Activated B cell treated with CpG ODN at 0.5 μM for 24 hours (primary cell): ENCODE results near the gene PCSK5. TPM values are rescaled to one million over a fixed set of nuclear protein-coding genes. Genes with fewer than 3 reads are reported as not detected.

Source experiments
- ATAC-seq: fragments of 200-7000 bp; cut with Tn5 transposase; one replicate; pipeline ENCODE4 v1.10.0; 2021; ENCODE audit warnings: low read depth, mild to moderate bottlenecking, moderate library complexity
- CTCF ChIA-PET: fragments of 350-600 bp; sonication (Branson Sonifier 250); formaldehyde crosslinking; loops from one replicate; lab custom pipeline; 2021; ENCODE audit warnings: antibody characterized with exemption; lab: Charles Lee
- POLR2A ChIA-PET: fragments of 350-600 bp; sonication (Branson Sonifier 250); formaldehyde crosslinking; loops from one replicate; lab custom pipeline; 2021; ENCODE audit warnings: antibody characterized with exemption; lab: Charles Lee
- DNase-seq: peaks from one replicate; pipeline ENCODE4 v3.0.0; 2022
- H3K27ac Mint-ChIP-seq: one replicate; pipeline ENCODE4 v1.8.0; 2020; ENCODE audit warnings: mixed read lengths
- H3K27me3 Mint-ChIP-seq: one replicate; pipeline ENCODE4 v1.8.0; 2021; ENCODE audit warnings: mixed read lengths
- H3K36me3 Mint-ChIP-seq: one replicate; pipeline ENCODE4 v1.8.0; 2021; ENCODE audit warnings: low read depth, mixed read lengths
- H3K4me1 Mint-ChIP-seq: one replicate; pipeline ENCODE4 v1.8.0; 2021; ENCODE audit warnings: mixed read lengths
- H3K4me3 Mint-ChIP-seq: one replicate; pipeline ENCODE4 v1.8.0; 2020; ENCODE audit warnings: mild to moderate bottlenecking, mixed read lengths
- H3K9me3 Mint-ChIP-seq: one replicate; pipeline ENCODE4 v1.8.0; 2020; ENCODE audit warnings: mixed read lengths
- intact Hi-C: fragments of 100-400 bp; cut with micrococcal nuclease; formaldehyde crosslinking; loops from one replicate; pipeline ENCODE4 v1.15.1; 2024
- total RNA-seq: library from RNA; stranded (reverse); gene quantifications from 2 replicates; pipeline ENCODE4 v1.2.3, GENCODE V29; 2022
- TF ChIP-seq, protein P1 (sequence below): fragments of 200-600 bp; IDR thresholded peaks from one replicate; pipeline ENCODE4 v1.8.0; 2022; ENCODE audit warnings: antibody characterized with exemption, mild to moderate bottlenecking

Gene PCSK5
- total RNA-seq, 1 donor from 2014 or later, result not detected

GRCh38 chr9:75914883-75915452 is 24.5 kb downstream of the PCSK5 start:
- no peaks in the 10 kb centered on the region for H3K36me3 Mint-ChIP-seq
- ChIA-PET POLR2A (no interaction called here), CTCF (no interaction called here)
- no peaks in the 10 kb centered on the region for H3K9me3 Mint-ChIP-seq
- TF ChIP-seq, protein P1, sequence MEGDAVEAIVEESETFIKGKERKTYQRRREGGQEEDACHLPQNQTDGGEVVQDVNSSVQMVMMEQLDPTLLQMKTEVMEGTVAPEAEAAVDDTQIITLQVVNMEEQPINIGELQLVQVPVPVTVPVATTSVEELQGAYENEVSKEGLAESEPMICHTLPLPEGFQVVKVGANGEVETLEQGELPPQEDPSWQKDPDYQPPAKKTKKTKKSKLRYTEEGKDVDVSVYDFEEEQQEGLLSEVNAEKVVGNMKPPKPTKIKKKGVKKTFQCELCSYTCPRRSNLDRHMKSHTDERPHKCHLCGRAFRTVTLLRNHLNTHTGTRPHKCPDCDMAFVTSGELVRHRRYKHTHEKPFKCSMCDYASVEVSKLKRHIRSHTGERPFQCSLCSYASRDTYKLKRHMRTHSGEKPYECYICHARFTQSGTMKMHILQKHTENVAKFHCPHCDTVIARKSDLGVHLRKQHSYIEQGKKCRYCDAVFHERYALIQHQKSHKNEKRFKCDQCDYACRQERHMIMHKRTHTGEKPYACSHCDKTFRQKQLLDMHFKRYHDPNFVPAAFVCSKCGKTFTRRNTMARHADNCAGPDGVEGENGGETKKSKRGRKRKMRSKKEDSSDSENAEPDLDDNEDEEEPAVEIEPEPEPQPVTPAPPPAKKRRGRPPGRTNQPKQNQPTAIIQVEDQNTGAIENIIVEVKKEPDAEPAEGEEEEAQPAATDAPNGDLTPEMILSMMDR, result no peak
- H3K4me3 Mint-ChIP-seq, result no peak overlapping the region
- no peaks in the 10 kb centered on the region for H3K27me3 Mint-ChIP-seq
- no peak overlapping the region for H3K27ac Mint-ChIP-seq
- H3K4me1 Mint-ChIP-seq, result no peaks in the 10 kb centered on the region
- DNase-seq, result no peak
- no peak for ATAC-seq
- intact Hi-C loops, result no loop called here

- ATAC-seq, result no peak
- Mint-ChIP-seq H3K4me1 (no peaks in the 10 kb centered on the region), H3K27me3 (no peaks in the 10 kb centered on the region), H3K9me3 (no peaks in the 10 kb centered on the region), H3K36me3 (no peaks in the 10 kb centered on the region), H3K4me3 (no peak overlapping the region), H3K27ac (no peak overlapping the region)
- ChIA-PET POLR2A (no interaction called here), CTCF (no interaction called here)
- TF ChIP-seq, protein P1, result no peak
- DNase-seq, result no peak
- intact Hi-C loops, result no loop called here
These were observed 27.7 kb downstream of the PCSK5 start for GRCh38 chr9:75918154-75918553.

GRCh38 chr9:75918909-75919308 is 28.4 kb downstream of the PCSK5 start:
- H3K36me3 Mint-ChIP-seq, result no peaks in the 10 kb centered on the region
- ChIA-PET POLR2A (no interaction called here), CTCF (interaction anchor here (0.6 kb wide), 1 partner anchor 50 kb away, joined by 3 read pairs; no protein-coding TSS in a partner anchor)
- H3K27me3 Mint-ChIP-seq, result no peaks in the 10 kb centered on the region
- H3K27ac Mint-ChIP-seq, result no peak overlapping the region
- ATAC-seq (no peak), DNase-seq (no peak)
- TF ChIP-seq, protein P1, result no peak
- no peak overlapping the region for H3K4me3 Mint-ChIP-seq
- no peaks in the 10 kb centered on the region for H3K9me3 Mint-ChIP-seq
- intact Hi-C loops, result no loop called here
- H3K4me1 Mint-ChIP-seq, result no peaks in the 10 kb centered on the region

DNA sequence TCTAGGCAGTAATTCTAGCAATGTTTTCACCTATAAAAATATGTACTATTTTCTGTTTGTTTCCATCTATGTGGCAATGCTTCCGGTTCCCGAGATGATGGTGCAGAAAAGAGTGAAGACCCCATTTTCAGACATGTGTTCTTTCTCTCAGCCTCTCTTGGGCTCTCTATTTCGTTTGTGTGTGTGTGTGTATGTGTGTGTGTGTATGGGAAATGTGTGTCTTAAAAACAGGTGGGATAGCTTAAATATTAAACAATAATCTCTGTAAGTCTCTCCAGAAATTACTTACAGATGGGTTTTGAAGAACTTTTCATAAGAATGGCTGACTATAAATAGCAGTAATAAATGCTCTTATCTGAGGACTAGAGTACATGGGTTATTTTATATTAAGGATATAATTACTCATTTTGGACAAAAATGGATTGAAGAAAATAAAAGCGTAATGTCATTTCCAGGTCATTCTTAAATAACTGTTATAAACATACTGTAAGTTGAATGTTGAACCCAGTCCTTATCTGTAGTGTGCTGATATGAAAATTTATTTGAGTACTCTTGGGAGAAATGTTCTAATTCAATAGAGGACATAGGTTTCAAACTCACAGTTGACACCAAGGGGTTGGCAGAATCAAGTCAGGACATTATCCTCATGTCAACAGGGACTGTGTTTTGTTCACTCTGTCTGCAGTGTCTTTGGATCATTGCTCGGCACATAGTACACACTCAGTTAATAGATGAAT is 31.1 kb downstream of the PCSK5 start:
- TF ChIP-seq, protein P1, result no peak
- Mint-ChIP-seq H3K4me3 (no peak overlapping the region), H3K9me3 (no peaks in the 10 kb centered on the region), H3K27ac (no peak overlapping the region), H3K4me1 (no peaks in the 10 kb centered on the region), H3K27me3 (no peaks in the 10 kb centered on the region), H3K36me3 (no peaks in the 10 kb centered on the region)
- intact Hi-C loops, result no loop called here
- no peak for DNase-seq
- no peak for ATAC-seq
- POLR2A ChIA-PET, result interaction anchor here (0.6 kb wide), 1 partner anchor 10 kb away, joined by 3 read pairs; no protein-coding TSS in a partner anchor
- CTCF ChIA-PET, result no interaction called here

DNA sequence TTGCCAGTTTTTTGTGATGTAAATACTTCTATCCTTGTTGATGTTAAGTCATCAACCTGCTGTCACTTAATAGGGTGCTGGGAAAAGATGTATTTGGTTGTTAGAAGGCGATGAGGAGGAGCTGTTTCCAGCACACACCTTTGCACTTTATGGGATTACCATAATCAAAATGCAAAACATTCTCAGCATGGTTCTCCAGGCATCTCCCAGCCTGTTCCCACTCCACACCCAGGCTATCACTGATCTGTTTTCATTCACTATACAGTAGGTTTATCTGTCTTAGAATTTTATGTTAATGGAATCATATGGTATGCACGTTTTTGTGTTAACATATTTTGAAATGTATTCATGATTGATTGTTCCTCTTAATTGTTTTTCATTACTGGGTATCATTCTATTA is 35.9 kb downstream of the PCSK5 start:
- TF ChIP-seq, protein P1, result no peak
- Mint-ChIP-seq H3K27me3 (no peaks in the 10 kb centered on the region), H3K36me3 (no peaks in the 10 kb centered on the region), H3K4me1 (no peaks in the 10 kb centered on the region), H3K4me3 (no peak overlapping the region), H3K9me3 (no peaks in the 10 kb centered on the region), H3K27ac (no peak overlapping the region)
- ChIA-PET CTCF (no interaction called here), POLR2A (no interaction called here)
- ATAC-seq (no peak), DNase-seq (no peak)
- intact Hi-C loops, result no loop called here
